ENCODE data around the gene NAIF1.
"Not testable (repeated sequence)": the region's sequence is repeated elsewhere in the genome, so short reads cannot be mapped to it uniquely, and the experiment has no call there.

Gene NAIF1

DNA sequence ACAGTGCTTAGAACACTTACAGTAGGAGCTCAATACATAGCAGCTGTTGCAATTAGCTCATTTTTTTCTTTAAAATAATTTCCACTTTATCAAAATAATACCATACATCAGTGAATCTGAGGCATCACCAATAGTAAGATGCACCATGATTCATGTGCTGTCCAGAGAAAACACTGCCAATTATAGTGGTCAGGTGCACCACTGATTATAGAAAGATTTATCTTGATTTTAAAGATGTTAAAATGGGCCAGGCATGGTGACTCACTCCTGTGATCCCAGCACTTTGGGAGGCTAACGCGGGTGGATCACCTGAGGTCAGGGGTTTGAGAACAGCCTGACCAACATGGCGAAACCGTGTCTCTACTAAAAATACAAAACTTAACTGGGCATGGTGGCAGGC lies 39.4 kb downstream of the NAIF1 start:
- no peak for DNase-seq (ENCODE audit: low read depth in 2 of 2)

- DNase-seq (ENCODE audit: low read depth in 2 of 2): peak in 1 of 2 donors; percentile 36
Measured at GRCh38 chr9:128026773-128027541, 40.2 kb downstream of the NAIF1 start.

- peak; percentile 33 to 51 for DNase-seq (ENCODE audit: low read depth in 2 of 2)
Measured at GRCh38 chr9:128026255-128026772, 40.8 kb downstream of the NAIF1 start.

DNA sequence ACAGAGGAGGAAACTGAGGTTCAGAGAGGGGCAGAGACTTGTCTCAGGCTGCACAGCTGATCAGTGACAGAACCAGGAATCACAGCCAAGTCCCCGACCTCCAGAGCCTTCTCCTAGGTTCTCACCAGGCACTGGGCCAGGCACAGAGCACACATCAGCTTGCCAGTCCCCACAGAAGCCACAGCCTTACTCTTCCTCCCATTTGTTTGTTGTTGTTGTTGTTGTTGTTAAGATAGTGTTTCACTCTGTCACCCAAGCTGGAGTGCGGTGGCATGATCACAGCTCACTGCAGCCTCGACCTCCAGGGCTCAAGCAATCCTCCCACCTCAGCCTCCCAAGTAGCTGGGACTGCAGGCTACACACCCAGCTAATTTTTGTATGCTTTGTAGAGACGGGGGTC lies 41.4 kb downstream of the NAIF1 start:
- no peak for DNase-seq (ENCODE audit: low read depth in 2 of 2)

DNA sequence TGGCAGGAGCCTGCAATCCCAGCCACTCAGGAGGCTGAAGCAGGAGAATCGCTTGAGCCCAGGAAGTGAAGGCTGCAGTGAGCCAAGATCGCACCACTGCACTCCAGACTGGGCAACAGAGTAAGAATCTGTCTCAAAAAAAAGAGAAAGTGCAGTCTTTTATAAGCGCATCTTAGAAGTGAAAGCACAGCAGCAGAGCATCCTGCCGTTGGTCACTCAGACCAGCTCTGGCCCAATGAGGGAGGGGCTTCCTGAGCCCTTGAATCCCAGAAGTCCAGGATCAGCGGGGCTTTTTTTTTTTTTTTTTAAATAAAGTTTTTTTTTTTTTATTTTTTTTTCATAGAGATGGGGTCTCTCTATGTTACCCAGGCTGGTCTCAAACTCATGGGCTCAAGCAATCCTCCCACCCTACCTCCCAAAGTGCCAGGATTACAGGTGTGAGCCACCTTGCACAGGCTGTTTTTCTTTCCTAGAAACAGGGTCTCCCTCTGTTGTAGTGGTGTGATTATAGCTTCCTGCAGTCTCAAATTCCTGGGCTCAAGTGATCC lies 42.3 kb downstream of the NAIF1 start:
- DNase-seq (ENCODE audit: low read depth in 2 of 2): no peak

DNA sequence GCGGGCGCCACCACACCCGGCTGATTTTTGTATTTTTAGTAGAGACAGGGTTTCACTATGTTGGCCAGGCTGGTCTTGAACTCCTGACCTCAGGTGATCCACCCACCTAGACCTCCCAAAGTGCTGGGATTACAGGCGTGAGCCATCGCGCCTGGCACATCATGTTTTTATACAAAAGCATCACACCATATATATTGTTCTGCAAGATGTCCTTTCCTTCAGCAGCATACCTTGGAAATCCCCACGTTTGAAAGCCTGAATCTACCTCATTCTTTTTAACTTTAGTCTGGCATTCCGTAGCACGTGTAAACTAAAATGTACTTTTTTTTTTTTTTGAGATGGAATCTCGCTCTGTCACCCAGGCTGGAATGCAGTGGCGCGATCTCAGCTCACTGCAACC lies 43.4 kb downstream of the NAIF1 start:
- DNase-seq (ENCODE audit: low read depth in 2 of 2): not testable (repeated sequence)

GRCh38 chr9:128022886-128023285 lies 44.2 kb downstream of the NAIF1 start:
- no peak for DNase-seq (ENCODE audit: low read depth in 2 of 2)

DNA sequence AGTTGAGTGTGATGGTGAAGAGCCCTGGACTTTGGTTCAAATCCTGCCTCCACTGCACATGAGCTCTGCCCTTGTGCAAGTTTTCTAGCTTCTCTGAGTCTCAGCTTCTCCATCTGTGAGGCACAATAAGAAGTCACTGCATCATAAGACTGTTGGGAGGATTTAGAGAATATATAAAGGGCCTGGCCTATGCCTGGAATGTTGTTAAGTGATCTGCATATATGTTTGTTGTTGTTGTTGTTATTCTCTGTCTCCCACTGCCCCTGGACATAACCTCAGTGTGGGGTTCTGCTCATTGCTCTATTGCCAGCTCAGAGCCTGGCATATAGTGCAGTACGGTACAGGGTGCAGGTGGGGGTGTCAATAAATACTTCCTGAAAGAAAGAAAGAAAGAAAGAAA lies 46.0 kb downstream of the NAIF1 start:
- DNase-seq (ENCODE audit: low read depth in 2 of 2): no peak

DNA sequence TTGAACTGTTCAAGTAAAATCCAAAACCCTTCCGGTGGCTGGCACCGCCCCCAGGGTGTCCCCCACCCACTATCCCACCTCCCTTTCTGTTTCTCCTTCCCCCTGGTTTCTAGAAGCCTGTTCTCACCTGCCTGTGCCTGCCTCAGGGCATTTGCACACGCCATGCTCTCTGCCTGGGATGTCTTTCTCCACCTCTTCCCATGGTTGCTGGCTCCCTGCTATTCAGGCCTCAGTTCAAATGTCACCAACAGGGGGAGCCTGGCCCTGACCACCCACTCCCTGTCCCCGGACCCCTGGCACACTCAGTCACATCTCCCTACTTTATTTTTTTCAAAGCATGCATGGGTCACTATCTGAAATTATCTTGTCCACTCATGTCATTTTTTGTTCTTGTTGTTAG lies 46.4 kb downstream of the NAIF1 start:
- no peak for DNase-seq (ENCODE audit: low read depth in 2 of 2)

DNA sequence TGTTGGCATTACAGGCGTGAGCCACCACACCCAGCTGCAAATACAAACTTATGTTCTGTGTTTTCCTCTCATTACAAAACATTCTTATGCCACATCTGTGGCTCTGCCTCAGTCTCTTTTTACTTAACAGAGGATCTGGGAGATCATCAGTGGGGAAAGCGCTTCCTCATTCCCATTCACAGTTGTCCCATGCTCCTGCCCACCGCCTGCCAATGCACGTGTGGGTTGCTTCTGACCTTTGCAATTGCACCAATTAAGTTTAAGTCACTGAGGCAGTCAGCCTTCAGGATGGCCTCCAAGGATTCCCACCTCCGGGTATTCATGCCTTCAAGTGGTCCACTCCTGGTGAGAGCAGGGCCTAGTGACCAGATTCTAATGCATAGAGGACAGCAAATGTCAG lies 51.4 kb downstream of the NAIF1 start:
- no peak for DNase-seq (ENCODE audit: low read depth in 2 of 2)
